Right atrium auricular region (tissue), 2 donors: ENCODE results near the gene TREML1. TPM values are rescaled to one million over a fixed set of nuclear protein-coding genes. Genes with fewer than 3 reads are reported as not detected.

Source experiments
- DNase-seq: peaks from one replicate; pipeline ENCODE4 v3.0.0-alpha.2; 2019; ENCODE audit warnings: low spot score
- H3K27ac ChIP-seq, 2 donors: fragments of 200-600 bp; sonication (generic); 1 replicate in 1 of 2; 2 replicates in 1 of 2; pipeline ENCODE4 v1.5.1; 2016 to 2019
- H3K27me3 ChIP-seq, 2 donors: fragments of 200-600 bp; sonication (generic); one replicate each; pipeline versions ENCODE4 v1.5.1 to v1.6.0; 2017 to 2019
- H3K36me3 ChIP-seq: fragments of 200-600 bp; sonication (generic); one replicate; pipeline ENCODE4 v1.5.1; 2016
- H3K4me1 ChIP-seq, 2 donors: fragments of 200-600 bp; sonication (generic); one replicate each; pipeline versions ENCODE4 v1.5.1 to v1.6.0; 2017 to 2019
- H3K4me3 ChIP-seq, 2 donors: fragments of 200-600 bp; sonication (generic); 1 replicate in 1 of 2; 2 replicates in 1 of 2; pipeline ENCODE4 v1.5.1; 2017 to 2019; ENCODE audit warnings: mild to moderate bottlenecking in 1 of 2, moderate library complexity in 1 of 2
- H3K9me3 ChIP-seq, 2 donors: fragments of 200-600 bp; sonication (generic); one replicate each; pipeline ENCODE4 v1.5.1; 2019
- total RNA-seq, 2 donors: library from RNA; depleted of rRNA; stranded (reverse); fragments of >200 nt; gene quantifications; one replicate each; pipeline ENCODE4 v1.1.0, GENCODE V29; 2016
- TF ChIP-seq, protein P1 (sequence below), 2 donors: fragments of 200-600 bp; sonication (generic); IDR thresholded peaks; one replicate each; pipeline ENCODE4 v1.5.1; 2019; ENCODE audit warnings: antibody characterized with exemption in 2 of 2

Gene TREML1
- total RNA-seq, 2 donors from 2014 or later: not detected

DNA sequence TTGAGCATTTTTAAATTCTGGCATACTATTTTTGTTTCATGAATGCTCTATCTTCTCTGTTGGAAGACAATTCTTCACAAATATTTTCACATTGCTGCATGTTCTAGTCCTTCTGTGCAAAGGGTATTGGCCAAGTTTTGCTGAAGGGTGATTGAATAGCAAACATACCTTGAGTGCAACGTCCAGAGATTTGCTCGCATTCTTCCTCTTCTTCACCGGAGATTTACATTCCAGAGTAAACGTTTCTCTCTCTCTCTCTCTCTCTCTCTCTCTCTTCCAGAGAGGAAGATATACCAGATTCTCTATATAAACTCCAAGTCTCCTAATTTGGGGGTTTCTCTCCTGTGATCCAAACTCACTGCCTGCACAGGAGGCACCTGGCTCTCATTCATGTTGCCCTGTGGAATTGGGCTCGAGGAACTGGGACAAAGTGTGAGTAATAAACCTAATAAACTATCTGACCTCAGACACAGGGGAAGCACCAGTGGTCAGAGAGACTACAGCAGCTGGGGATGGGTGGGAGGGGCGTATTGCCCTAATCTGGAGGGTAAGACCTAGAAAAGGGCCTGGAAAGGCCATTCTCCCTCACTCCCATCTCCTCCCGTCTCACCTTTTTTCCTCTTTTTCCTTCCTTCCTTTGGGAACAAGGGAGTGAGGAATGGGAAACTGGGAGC lies 1.1 kb upstream of the TREML1 start:
- Histone ChIP-seq H3K27ac (no peak overlapping the region), H3K9me3 (no peaks in the 10 kb centered on the region), H3K27me3 (no peaks in the 10 kb centered on the region), H3K4me3 (no peak overlapping the region), H3K4me1 (no peaks in the 10 kb centered on the region), H3K36me3 (no peaks in the 10 kb centered on the region)
- TF ChIP-seq, protein P1, sequence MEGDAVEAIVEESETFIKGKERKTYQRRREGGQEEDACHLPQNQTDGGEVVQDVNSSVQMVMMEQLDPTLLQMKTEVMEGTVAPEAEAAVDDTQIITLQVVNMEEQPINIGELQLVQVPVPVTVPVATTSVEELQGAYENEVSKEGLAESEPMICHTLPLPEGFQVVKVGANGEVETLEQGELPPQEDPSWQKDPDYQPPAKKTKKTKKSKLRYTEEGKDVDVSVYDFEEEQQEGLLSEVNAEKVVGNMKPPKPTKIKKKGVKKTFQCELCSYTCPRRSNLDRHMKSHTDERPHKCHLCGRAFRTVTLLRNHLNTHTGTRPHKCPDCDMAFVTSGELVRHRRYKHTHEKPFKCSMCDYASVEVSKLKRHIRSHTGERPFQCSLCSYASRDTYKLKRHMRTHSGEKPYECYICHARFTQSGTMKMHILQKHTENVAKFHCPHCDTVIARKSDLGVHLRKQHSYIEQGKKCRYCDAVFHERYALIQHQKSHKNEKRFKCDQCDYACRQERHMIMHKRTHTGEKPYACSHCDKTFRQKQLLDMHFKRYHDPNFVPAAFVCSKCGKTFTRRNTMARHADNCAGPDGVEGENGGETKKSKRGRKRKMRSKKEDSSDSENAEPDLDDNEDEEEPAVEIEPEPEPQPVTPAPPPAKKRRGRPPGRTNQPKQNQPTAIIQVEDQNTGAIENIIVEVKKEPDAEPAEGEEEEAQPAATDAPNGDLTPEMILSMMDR (IDR thresholded peaks at IDR 0.05): no peak
- DNase-seq: no peak

DNA sequence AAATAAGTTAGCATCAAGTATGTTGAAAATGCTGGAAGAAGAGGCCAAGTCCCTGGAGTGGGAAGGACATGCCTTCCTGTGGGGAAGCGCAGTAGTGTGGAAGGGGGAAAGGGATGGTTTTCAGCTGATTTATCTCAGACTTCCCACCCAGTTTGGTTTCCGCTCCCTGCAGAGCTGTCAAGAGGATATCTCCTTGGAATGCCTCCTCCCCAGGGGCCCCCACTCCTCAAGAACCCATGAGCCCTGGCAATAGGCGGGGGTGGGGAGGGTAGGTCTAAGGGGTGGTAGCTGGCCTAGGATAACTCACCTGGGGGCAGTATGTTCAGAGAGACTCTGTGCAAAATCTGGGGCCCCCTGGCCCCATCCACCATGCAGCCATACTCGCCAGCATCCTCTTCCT lies 696 bp downstream of the TREML1 start:
- no peaks in the 10 kb centered on the region for H3K36me3 ChIP-seq
- no peaks in the 10 kb centered on the region for H3K4me1 ChIP-seq
- TF ChIP-seq, protein P1 (IDR thresholded peaks at IDR 0.05): no peak
- no peak overlapping the region for H3K27ac ChIP-seq
- H3K27me3 ChIP-seq: no peaks in the 10 kb centered on the region
- H3K4me3 ChIP-seq: no peak overlapping the region
- no peaks in the 10 kb centered on the region for H3K9me3 ChIP-seq
- no peak for DNase-seq

DNA sequence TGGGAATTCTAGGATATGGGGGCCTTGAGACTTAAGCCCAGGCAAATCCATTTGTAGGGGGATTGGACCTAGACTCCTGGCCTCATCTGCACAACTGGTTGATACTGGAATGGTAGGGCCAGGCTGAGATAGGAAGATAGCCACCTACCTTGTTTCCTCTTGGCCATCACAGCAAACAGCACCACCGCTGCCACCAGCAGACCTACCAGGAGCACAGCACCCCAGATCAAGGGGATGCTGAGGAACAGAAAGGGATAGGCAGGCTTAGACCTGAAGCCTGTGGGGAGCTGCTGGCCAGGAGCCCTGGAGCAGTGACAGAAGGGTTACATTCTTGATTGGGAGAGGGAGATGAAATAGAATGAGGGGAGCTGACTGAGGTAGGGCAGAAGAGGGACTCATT lies 3.5 kb downstream of the TREML1 start:
- Histone ChIP-seq H3K27me3 (no peaks in the 10 kb centered on the region), H3K36me3 (no peaks in the 10 kb centered on the region), H3K9me3 (no peaks in the 10 kb centered on the region), H3K4me3 (no peak overlapping the region), H3K4me1 (no peaks in the 10 kb centered on the region), H3K27ac (no peak overlapping the region)
- TF ChIP-seq, protein P1 (IDR thresholded peaks at IDR 0.05): no peak
- no peak for DNase-seq

DNA sequence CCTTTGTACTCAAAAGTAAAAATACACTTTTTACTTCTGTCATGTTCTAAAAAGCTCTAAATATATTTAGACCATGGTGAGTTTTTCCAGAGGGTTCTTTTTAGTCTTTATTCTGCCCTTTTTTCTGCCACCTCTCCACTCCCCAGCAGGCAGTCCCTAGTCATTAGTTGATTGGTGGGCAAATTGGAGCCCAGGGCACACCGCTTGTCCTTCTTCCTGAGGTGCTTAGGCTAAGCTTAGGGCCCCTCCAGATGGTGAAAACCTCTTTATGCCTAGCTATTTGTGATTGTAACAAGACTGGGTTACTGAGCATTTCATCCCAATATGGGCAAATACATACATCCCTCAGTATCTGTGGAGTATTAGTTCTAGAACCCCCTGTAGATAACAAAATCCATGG lies 6.2 kb downstream of the TREML1 start:
- TF ChIP-seq, protein P1 (IDR thresholded peaks at IDR 0.05): no peak
- Histone ChIP-seq H3K27me3 (no peaks in the 10 kb centered on the region), H3K4me1 (no peaks in the 10 kb centered on the region), H3K36me3 (no peaks in the 10 kb centered on the region), H3K9me3 (no peaks in the 10 kb centered on the region), H3K4me3 (no peak overlapping the region), H3K27ac (no peak overlapping the region)
- no peak for DNase-seq

DNA sequence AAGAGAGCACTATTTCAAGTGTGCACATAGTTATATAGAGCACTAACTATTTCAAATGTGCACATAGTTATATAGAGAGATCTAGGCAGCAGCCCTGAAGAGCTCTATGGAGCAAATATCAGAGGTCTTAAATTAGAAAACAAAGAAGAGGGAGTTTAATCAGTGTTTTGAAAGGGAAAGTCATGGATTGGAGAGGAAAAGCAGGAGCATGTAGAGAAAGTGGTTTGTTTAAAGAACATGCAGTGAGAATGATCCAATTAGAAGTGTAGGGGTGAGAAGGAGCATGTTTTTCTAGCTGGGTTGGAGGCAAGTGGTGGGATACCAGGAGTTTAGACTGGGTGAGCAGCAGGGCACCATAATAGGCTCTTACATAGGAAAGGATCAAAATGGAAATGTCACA lies 17.2 kb downstream of the TREML1 start:
- H3K4me3 ChIP-seq: no peak overlapping the region
- TF ChIP-seq, protein P1 (IDR thresholded peaks at IDR 0.05): no peak
- H3K27ac ChIP-seq: no peak overlapping the region
- H3K4me1 ChIP-seq: no peaks in the 10 kb centered on the region
- H3K36me3 ChIP-seq: peaks cover 28% of the 10 kb centered on the region
- no peaks in the 10 kb centered on the region for H3K27me3 ChIP-seq
- no peaks in the 10 kb centered on the region for H3K9me3 ChIP-seq
- DNase-seq: no peak
